ENCODE measurements around the gene KCTD1. TPM values are rescaled to one million over a fixed set of nuclear protein-coding genes. Genes with fewer than 3 reads are reported as not detected.

The KCTD1 gene
- polyA plus RNA-seq, 1 of the 3 experiments (the other 2 are of a cell fraction) = 12.8 TPM

GRCh38 chr18:26550998-26551694 lies 2.8 kb upstream of the KCTD1 start:
- Histone ChIP-seq H3K9me3 (no peaks in the 10 kb centered on the region), H2AFZ (ENCODE audit: low read depth) (no peak overlapping the region), H3K4me3 (ENCODE audit: low read depth in 2 of 2, low read length in 1 of 2) (no peak overlapping the region), H3K9ac (no peak overlapping the region), H3K27me3 (ENCODE audit: insufficient read depth) (no peaks in the 10 kb centered on the region), H3K79me2 (ENCODE audit: insufficient read depth) (peaks cover 19% of the 10 kb centered on the region; the same call in 1 of the 2 replicates), H3K9me2 (no peaks in the 10 kb centered on the region), H3K4me2 (no peak overlapping the region), H3K36me3 (replicated peaks in 1 of 2; ENCODE audit: control insufficient read depth in 1 of 2, insufficient read depth in 2 of 2, low read length in 1 of 2) (peaks cover 0 to 2% of the 10 kb centered on the region in 2 experiments), H3F3A (replicated peaks; ENCODE audit: insufficient read depth) (no peaks in the 10 kb centered on the region), H3K27ac (ENCODE audit: low read depth in 2 of 2, low read length in 1 of 2) (no peak overlapping the region), H4K20me1 (ENCODE audit: insufficient read depth) (no peaks in the 10 kb centered on the region), H3K4me1 (ENCODE audit: control insufficient read depth in 1 of 2, insufficient read depth in 2 of 2, low read depth in 1 of 2, low read length in 1 of 2) (peaks cover 5 to 18% of the 10 kb centered on the region in 2 experiments; a peak in 3 of 4 replicates)
- CTCF ChIA-PET = interaction anchor here (0.8 to 1.3 kb wide), 2 partner anchors 22 to 95 kb away, joined by 3 read pairs; no protein-coding TSS in a partner anchor
- TF ChIP-seq TCF12 (IDR thresholded peaks at IDR 0.05) = no peak
- TF ChIP-seq ELF1 (IDR thresholded peaks at IDR 0.05) = no peak
- TF ChIP-seq SMC3 (IDR thresholded peaks at IDR 0.05; ENCODE audit: low read depth, low read length) = no peak
- no peak for TF ChIP-seq POLR2AphosphoS5 (IDR thresholded peaks at IDR 0.05; ENCODE audit: low read depth, low read length)
- TF ChIP-seq MEF2A (IDR thresholded peaks at IDR 0.05; ENCODE audit: borderline replicate concordance, low read depth) = no peak
- TF ChIP-seq CHD2 (IDR thresholded peaks at IDR 0.05; ENCODE audit: low read length, partially characterized antibody) = no peak
- TF ChIP-seq, protein P1, sequence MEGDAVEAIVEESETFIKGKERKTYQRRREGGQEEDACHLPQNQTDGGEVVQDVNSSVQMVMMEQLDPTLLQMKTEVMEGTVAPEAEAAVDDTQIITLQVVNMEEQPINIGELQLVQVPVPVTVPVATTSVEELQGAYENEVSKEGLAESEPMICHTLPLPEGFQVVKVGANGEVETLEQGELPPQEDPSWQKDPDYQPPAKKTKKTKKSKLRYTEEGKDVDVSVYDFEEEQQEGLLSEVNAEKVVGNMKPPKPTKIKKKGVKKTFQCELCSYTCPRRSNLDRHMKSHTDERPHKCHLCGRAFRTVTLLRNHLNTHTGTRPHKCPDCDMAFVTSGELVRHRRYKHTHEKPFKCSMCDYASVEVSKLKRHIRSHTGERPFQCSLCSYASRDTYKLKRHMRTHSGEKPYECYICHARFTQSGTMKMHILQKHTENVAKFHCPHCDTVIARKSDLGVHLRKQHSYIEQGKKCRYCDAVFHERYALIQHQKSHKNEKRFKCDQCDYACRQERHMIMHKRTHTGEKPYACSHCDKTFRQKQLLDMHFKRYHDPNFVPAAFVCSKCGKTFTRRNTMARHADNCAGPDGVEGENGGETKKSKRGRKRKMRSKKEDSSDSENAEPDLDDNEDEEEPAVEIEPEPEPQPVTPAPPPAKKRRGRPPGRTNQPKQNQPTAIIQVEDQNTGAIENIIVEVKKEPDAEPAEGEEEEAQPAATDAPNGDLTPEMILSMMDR (IDR thresholded peaks at IDR 0.05) = no peak
- TF ChIP-seq ZBTB33 (IDR thresholded peaks at IDR 0.05; ENCODE audit: borderline replicate concordance, low read depth) = no peak
- TF ChIP-seq USF2 (IDR thresholded peaks at IDR 0.05; ENCODE audit: borderline replicate concordance, low read depth, low read length) = no peak
- TF ChIP-seq GATA2 (CRISPR knock-in tag; IDR thresholded peaks at IDR 0.05) = no peak
- TF ChIP-seq FOXM1 (IDR thresholded peaks at IDR 0.05; ENCODE audit: low read depth) = no peak
- TF ChIP-seq RXRA (IDR thresholded peaks at IDR 0.05; ENCODE audit: borderline replicate concordance, low read depth) = no peak
- TF ChIP-seq YY1 (IDR thresholded peaks at IDR 0.05; ENCODE audit: low read depth) = no peak
- TF ChIP-seq MAX (IDR thresholded peaks at IDR 0.05; ENCODE audit: low read depth) = no peak
- no peak for TF ChIP-seq EZH2phosphoT487 (IDR thresholded peaks at IDR 0.05; ENCODE audit: borderline replicate concordance, low read depth)
- TF ChIP-seq SIN3A (IDR thresholded peaks at IDR 0.05; ENCODE audit: borderline replicate concordance, low read depth, low read length) = no peak
- no peak for TF ChIP-seq EP300 (IDR thresholded peaks at IDR 0.05; ENCODE audit: borderline replicate concordance in 1 of 2, low read depth in 1 of 2, low read length in 1 of 2)
- no peak for DNase-seq
- POLR2A ChIA-PET = no interaction called here
- whole genome bisulfite sequencing (ENCODE audit: low lambda C conversion rate) = 97% methylated on average over 22 of the region's 28 CpGs
